ENCODE measurements around the gene SPATC1L.
A peak's percentile ranks its signal among the peaks of the same experiment; 100 is the strongest.
"Not testable (repeated sequence)": the region's sequence is repeated elsewhere in the genome, so short reads cannot be mapped to it uniquely, and the experiment has no call there.

Gene SPATC1L

DNA sequence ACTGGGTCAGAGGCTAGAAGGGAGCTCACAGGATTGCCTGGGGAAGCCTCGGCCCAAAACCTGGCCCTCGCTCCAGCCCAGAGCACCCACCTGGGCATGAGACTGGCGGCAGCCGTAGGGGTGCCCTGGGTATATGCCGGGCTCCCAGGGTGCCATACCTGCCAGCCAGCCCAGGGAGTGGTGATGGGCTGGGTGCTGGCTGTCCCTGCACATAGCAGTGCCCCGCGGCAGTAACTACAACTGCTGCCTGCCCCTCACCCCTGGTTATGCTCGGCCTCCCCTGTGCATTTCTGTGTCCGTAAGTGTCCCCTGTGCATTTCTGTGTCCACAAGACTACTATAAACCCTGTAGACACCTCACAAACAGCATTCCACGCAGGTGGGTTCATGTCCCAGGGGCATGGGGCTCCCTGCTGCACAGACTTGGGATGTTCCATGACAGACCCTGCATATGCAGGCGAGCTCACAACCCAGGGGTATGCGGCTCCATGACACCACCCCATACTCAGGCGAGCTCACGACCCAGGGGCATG, 5.8 kb upstream of the SPATC1L start:
- Histone ChIP-seq H3K27ac (ENCODE audit: insufficient read depth, low read length, poor library complexity, severe bottlenecking) (no peak overlapping the region), H3K4me3 (ENCODE audit: insufficient read depth, low read depth, low read length, poor library complexity, severe bottlenecking) (no peak overlapping the region), H3K27me3 (replicated peaks; ENCODE audit: control insufficient read depth, insufficient read depth, low read length, poor library complexity, severe bottlenecking) (no peaks in the 10 kb centered on the region), H3K4me1 (ENCODE audit: control insufficient read depth, insufficient read depth, low read length, poor library complexity, severe bottlenecking) (no peaks in the 10 kb centered on the region), H3K36me3 (ENCODE audit: control insufficient read depth, insufficient read depth, low read length) (peaks cover 16% of the 10 kb centered on the region), H3K9me3 (ENCODE audit: control insufficient read depth, low read length) (no peaks in the 10 kb centered on the region)
- DNase-seq = no peak

DNA sequence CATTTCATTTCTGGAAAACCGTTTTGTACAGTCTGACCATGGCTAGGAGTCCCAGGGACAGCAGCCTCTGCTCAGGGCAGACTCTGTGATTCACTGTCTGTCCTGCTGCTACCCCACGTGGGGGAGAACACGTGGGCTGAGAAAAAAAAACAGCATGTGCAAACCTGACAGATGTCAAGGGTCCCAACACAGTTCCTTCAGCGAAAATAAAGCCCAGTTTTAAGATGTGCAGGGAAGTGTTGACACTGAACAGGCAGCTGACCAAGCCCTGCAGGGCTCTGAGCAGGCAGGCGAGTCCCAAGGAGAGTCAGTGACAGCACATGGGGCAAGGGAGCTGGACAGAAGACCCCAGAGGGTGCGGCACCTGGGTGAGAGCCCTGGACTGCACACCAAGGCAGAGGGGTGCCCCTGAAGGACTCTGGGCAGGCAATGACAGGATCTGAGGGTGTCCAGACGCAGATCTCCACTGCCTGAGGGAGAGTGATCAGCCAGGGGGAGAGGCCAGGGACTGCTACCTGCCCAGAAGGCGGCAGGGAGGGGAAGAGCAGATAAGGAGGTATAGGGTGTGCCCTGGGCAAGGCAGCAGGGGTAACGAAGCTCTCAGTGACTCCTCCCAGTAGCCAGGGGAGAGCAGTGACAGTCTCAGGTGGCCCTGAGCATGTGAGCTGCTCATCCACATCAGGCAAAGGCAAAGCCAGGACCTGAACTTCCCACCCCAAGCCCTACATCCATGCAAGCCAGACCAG, 5.1 kb upstream of the SPATC1L start:
- H3K36me3 ChIP-seq (ENCODE audit: control insufficient read depth, insufficient read depth, low read length) = peaks cover 11% of the 10 kb centered on the region
- H3K9me3 ChIP-seq (ENCODE audit: control insufficient read depth, low read length) = no peaks in the 10 kb centered on the region
- DNase-seq = no peak
- no peak overlapping the region for H3K27ac ChIP-seq (ENCODE audit: insufficient read depth, low read length, poor library complexity, severe bottlenecking)
- no peaks in the 10 kb centered on the region for H3K27me3 ChIP-seq (replicated peaks; ENCODE audit: control insufficient read depth, insufficient read depth, low read length, poor library complexity, severe bottlenecking)
- H3K4me1 ChIP-seq (ENCODE audit: control insufficient read depth, insufficient read depth, low read length, poor library complexity, severe bottlenecking) = no peaks in the 10 kb centered on the region
- H3K4me3 ChIP-seq (ENCODE audit: insufficient read depth, low read depth, low read length, poor library complexity, severe bottlenecking) = no peak overlapping the region

DNA sequence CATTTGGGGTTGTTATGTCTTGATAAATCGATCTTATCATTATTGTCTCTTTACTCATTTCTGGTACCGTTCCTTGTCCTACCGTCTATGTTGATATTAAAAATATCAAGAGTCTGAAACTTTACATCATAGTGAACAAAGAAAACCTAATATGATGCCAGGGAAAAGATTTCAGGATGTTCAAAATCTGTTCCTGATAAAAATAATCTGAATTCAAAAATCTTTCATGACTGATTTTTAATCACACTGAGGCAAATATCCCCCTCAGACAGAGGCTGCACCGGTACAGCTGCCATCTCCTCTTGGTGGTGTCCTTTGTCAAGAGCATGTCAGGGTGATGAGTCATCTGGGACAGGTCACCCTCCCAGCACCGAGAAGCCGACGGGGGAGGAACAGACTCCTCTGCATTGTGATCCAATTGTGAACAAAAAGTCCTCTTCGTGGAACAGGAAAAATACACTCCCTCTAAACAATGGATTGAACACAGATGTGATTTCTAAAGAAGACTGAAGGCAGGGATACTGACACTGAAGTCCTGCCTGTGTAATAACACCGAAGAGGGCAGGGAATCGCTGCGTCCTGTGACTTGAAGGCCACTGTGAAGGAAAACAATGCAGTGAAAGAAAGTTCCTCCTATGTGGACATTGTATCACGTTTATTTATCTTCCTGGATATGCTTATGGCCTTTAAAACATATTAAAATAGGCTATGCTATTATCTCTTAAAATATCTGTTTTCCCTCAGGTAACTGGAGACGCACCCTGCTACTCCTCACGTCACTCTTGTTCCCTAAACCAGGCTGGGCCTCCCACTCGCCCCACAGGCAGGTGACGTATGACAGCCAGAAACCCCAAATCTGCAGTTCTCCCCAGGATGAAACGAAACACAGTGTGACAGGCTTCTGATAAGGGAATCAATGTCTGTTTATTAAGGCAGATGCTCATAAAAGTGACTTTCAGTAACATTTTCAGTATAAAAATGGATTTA, 4.3 kb upstream of the SPATC1L start:
- peaks cover 3% of the 10 kb centered on the region for H3K36me3 ChIP-seq (ENCODE audit: control insufficient read depth, insufficient read depth, low read length)
- DNase-seq = no peak
- no peak overlapping the region for H3K27ac ChIP-seq (ENCODE audit: insufficient read depth, low read length, poor library complexity, severe bottlenecking)
- no peaks in the 10 kb centered on the region for H3K27me3 ChIP-seq (replicated peaks; ENCODE audit: control insufficient read depth, insufficient read depth, low read length, poor library complexity, severe bottlenecking)
- H3K4me3 ChIP-seq (ENCODE audit: insufficient read depth, low read depth, low read length, poor library complexity, severe bottlenecking) = no peak overlapping the region
- no peaks in the 10 kb centered on the region for H3K4me1 ChIP-seq (ENCODE audit: control insufficient read depth, insufficient read depth, low read length, poor library complexity, severe bottlenecking)
- H3K9me3 ChIP-seq (ENCODE audit: control insufficient read depth, low read length) = no peaks in the 10 kb centered on the region

DNA sequence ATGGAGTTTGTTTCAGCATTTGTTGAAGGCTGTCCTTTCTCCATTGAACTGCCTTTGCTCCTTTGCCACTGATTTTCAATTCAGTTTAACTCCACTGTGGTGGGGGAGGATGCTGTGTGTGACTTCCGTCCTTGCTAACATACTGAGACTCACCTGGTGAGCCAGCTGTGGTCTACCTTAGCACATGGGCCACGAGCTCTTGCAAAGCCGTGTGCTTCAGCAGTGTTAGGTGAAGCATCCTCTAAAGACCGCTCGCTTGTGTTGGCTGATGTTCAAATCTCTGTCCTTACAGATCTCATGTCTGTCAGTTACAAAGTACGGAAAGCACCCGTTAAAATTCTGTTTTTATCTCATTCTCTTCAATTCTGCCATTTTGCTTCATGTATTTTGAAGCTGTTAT, 3.6 kb upstream of the SPATC1L start:
- Histone ChIP-seq H3K4me1 (ENCODE audit: control insufficient read depth, insufficient read depth, low read length, poor library complexity, severe bottlenecking) (no peaks in the 10 kb centered on the region), H3K27ac (ENCODE audit: insufficient read depth, low read length, poor library complexity, severe bottlenecking) (no peak overlapping the region), H3K27me3 (replicated peaks; ENCODE audit: control insufficient read depth, insufficient read depth, low read length, poor library complexity, severe bottlenecking) (no peaks in the 10 kb centered on the region), H3K4me3 (ENCODE audit: insufficient read depth, low read depth, low read length, poor library complexity, severe bottlenecking) (no peak overlapping the region), H3K9me3 (ENCODE audit: control insufficient read depth, low read length) (no peaks in the 10 kb centered on the region), H3K36me3 (ENCODE audit: control insufficient read depth, insufficient read depth, low read length) (no peaks in the 10 kb centered on the region)
- no peak for DNase-seq

DNA sequence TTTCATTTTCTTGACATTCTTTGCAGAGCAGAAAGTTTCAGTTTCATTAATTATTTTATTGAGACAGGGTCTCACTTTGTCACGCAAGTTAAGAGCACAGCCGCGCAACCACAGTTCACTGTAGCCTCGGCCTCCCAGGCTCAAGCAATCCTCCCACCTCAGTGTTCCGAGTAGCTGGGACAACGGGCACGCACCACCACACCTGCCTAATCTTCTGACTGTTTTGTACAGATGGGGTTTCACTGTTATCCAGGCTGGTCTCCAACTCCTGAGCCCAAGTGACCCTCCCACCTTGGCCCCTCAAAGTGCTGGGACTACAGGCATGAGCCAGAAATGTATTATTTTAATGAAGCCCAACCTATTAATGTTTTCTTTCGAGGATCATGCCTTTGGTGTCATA, 3.0 kb upstream of the SPATC1L start:
- H3K36me3 ChIP-seq (ENCODE audit: control insufficient read depth, insufficient read depth, low read length) = no peaks in the 10 kb centered on the region
- H3K27me3 ChIP-seq (replicated peaks; ENCODE audit: control insufficient read depth, insufficient read depth, low read length, poor library complexity, severe bottlenecking) = no peaks in the 10 kb centered on the region
- no peaks in the 10 kb centered on the region for H3K4me1 ChIP-seq (ENCODE audit: control insufficient read depth, insufficient read depth, low read length, poor library complexity, severe bottlenecking)
- DNase-seq = no peak
- no peaks in the 10 kb centered on the region for H3K9me3 ChIP-seq (ENCODE audit: control insufficient read depth, low read length)
- H3K27ac ChIP-seq (ENCODE audit: insufficient read depth, low read length, poor library complexity, severe bottlenecking) = no peak overlapping the region
- no peak overlapping the region for H3K4me3 ChIP-seq (ENCODE audit: insufficient read depth, low read depth, low read length, poor library complexity, severe bottlenecking)

DNA sequence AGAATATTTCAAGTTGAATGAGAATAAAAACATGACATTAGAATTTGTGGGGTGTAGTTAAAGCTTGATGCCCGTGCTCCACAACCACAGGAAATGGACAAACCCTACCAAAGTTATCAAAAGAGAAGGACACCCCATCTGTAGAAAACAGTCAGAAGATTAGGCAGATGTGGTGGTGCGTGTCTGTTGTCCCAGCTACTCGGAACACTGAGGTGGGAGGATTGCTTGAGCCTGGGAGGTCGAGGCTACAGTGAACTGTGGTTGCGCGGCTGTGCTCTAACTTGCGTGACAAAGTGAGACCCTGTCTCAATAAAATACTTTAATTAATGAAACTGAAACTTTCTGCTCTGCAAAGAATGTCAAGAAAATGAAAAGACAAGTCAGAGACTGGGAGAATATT, 1.5 kb upstream of the SPATC1L start:
- no peak overlapping the region for H3K4me3 ChIP-seq (ENCODE audit: insufficient read depth, low read depth, low read length, poor library complexity, severe bottlenecking)

DNA sequence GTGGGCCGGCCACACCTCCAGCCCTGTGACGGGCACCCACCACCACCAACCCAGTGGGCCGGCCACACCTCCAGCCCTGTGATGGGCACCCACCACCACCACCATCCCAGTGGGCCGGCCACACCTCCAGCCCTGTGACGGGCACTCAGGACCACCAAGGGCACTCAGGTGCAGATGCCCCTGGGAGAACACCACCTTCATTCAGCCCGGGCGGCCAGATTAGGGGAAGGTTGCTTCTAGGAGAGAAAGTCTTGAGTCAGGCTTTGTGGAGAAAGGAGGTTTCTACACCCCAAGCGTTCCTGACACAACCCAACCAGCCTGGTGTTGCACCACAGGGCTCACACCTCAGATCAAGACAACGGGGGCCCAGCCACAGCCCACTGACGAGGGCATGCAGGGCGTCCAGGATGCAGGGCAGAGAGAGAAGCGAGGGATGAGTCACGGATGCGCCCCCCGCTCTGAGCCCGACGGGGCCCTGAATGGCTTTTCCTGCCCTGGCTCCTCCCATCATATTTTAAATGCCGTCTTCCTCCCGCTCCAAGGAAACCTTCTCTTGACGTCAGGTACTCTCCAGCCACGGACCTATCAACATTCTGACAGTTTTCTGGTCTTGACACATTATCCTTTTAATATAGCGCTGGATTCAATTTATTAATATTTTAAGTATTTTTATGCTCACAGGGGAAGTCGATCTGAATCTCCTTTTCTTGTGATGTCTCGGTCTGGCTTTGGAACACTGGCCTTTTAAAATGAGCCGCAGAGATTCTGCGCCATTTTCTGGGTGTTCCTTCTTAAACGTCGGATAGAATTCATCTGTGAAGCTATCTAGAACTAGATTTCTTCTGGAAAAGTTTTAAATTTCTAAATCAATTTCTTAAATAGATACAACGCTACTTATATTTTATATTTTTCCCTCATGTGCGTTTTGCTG, 631 bp upstream of the SPATC1L start:
- Histone ChIP-seq H3K27me3 (replicated peaks; ENCODE audit: control insufficient read depth, insufficient read depth, low read length, poor library complexity, severe bottlenecking) (no peaks in the 10 kb centered on the region), H3K9me3 (ENCODE audit: control insufficient read depth, low read length) (no peaks in the 10 kb centered on the region), H3K36me3 (ENCODE audit: control insufficient read depth, insufficient read depth, low read length) (no peaks in the 10 kb centered on the region), H3K27ac (ENCODE audit: insufficient read depth, low read length, poor library complexity, severe bottlenecking) (peak overlapping the region; percentile 44), H3K4me1 (ENCODE audit: control insufficient read depth, insufficient read depth, low read length, poor library complexity, severe bottlenecking) (no peaks in the 10 kb centered on the region), H3K4me3 (ENCODE audit: insufficient read depth, low read depth, low read length, poor library complexity, severe bottlenecking) (peak overlapping the region; percentile 56)
- DNase-seq = peak; percentile 45 to 50 (median 46)

More for the DNA sequence above, 1.5 kb upstream of the SPATC1L start:
- H3K27ac ChIP-seq (ENCODE audit: insufficient read depth, low read length, poor library complexity, severe bottlenecking) = no peak overlapping the region
- H3K4me1 ChIP-seq (ENCODE audit: control insufficient read depth, insufficient read depth, low read length, poor library complexity, severe bottlenecking) = no peaks in the 10 kb centered on the region
- no peaks in the 10 kb centered on the region for H3K9me3 ChIP-seq (ENCODE audit: control insufficient read depth, low read length)
- no peaks in the 10 kb centered on the region for H3K27me3 ChIP-seq (replicated peaks; ENCODE audit: control insufficient read depth, insufficient read depth, low read length, poor library complexity, severe bottlenecking)
- no peaks in the 10 kb centered on the region for H3K36me3 ChIP-seq (ENCODE audit: control insufficient read depth, insufficient read depth, low read length)
- DNase-seq = no peak

DNA sequence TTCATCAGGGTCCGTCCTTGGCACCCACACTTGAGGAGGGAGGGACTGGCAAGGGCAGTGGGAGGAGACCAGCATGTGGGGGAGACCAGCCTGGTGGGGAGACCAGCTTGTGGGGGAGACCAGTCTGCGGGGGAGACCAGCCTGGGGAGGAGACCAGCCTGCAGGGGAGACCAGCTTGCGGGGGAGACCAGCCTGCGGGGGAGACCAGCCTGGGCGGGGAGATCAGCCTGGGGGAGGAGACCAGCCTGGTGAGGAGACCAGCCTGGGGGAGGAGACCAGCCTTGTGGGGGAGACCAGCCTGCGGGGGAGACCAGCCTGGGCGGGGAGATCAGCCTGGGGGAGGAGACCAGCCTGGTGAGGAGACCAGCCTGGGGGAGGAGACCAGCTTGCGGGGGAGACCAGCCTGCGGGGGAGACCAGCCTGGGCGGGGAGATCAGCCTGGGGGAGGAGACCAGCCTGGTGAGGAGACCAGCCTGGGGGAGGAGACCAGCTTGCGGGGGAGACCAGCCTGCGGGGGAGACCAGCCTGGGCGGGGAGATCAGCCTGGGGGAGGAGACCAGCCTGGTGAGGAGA, 836 bp downstream of the SPATC1L start:
- not testable (repeated sequence) for DNase-seq; H3K36me3 ChIP-seq (ENCODE audit: control insufficient read depth, insufficient read depth, low read length); H3K27me3 ChIP-seq (replicated peaks; ENCODE audit: control insufficient read depth, insufficient read depth, low read length, poor library complexity, severe bottlenecking); H3K4me3 ChIP-seq (ENCODE audit: insufficient read depth, low read depth, low read length, poor library complexity, severe bottlenecking); H3K27ac ChIP-seq (ENCODE audit: insufficient read depth, low read length, poor library complexity, severe bottlenecking); H3K4me1 ChIP-seq (ENCODE audit: control insufficient read depth, insufficient read depth, low read length, poor library complexity, severe bottlenecking); H3K9me3 ChIP-seq (ENCODE audit: control insufficient read depth, low read length)

Measured in effector memory CD4-positive, alpha-beta T cell (primary cell).